Measurements from ENCODE around the gene TKFC. TPM values are rescaled to one million over a fixed set of nuclear protein-coding genes. Genes with fewer than 3 reads are reported as not detected.

Gene TKFC
- total and polyA plus RNA-seq, 9 of the 15 experiments (the other 6 are each of a cell fraction or from before 2014, with no cell fraction given): 2.0 to 61.7 (median 28.5) TPM

DNA sequence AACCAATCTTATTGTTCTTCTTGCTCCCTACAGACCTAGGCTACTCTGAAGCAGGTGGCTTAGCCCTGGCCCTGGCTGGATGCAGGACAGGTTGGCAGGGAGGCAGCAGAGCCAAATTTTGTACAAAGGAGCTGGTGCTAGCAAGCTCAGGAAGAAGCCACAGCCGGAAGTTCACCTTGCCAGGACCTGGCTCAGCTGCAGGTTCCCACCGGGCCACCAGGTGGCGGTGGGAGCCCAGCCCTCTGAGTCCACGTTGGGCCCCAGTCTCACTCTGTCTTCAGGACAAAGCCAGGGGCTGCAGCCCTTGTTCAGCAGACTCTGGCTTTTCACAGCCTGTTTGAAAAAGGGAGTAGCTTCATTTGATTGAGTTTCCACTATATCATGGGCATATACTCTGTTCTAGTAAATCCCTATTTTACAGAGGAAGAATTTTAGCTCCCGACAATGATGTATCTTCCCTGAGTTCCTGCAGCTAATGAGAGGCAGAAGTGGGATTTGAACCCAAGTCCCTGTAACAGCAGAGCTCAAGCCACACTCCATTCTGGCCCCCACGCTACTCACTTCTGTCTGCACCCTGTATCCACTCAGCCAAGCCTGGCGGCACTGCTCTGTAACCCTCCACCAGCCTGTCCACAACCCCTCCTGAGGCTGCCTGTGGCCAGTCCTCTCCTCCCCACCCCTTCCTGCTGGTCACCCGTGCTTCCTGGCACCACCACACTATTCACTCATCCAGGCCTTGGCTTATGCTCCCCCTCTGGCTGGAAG is 3.3 kb downstream of the TKFC start (continued):
- TF ChIP-seq, protein P1, sequence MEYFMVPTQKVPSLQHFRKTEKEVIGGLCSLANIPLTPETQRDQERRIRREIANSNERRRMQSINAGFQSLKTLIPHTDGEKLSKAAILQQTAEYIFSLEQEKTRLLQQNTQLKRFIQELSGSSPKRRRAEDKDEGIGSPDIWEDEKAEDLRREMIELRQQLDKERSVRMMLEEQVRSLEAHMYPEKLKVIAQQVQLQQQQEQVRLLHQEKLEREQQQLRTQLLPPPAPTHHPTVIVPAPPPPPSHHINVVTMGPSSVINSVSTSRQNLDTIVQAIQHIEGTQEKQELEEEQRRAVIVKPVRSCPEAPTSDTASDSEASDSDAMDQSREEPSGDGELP (CRISPR knock-in tag; IDR thresholded peaks at IDR 0.05; ENCODE audit: borderline replicate concordance): peak; percentile 89
- TF ChIP-seq POLR2G (IDR thresholded peaks at IDR 0.05; ENCODE audit: low read depth, low read length) (peak; percentile 38; the same call in 1 of the 2 replicates), RB1 (IDR thresholded peaks at IDR 0.05; ENCODE audit: low read depth) (peak; percentile 77; the same call in 1 of the 2 replicates), FOXP4 (CRISPR knock-in tag; IDR thresholded peaks at IDR 0.05; ENCODE audit: borderline replicate concordance) (no peak), MYNN (IDR thresholded peaks at IDR 0.05) (peak; percentile 51; the same call in 1 of the 2 replicates), MYNN (CRISPR knock-in tag; IDR thresholded peaks at IDR 0.05) (no peak), ETV5 (CRISPR knock-in tag; IDR thresholded peaks at IDR 0.05; ENCODE audit: low read depth) (peak; percentile 88), SIN3B (IDR thresholded peaks at IDR 0.05; ENCODE audit: low read depth) (0 out of 2 replicates have a peak, but pooled peaks have one; percentile 9), CREM (IDR thresholded peaks at IDR 0.05; ENCODE audit: low read depth) (peak; percentile 48; the same call in 1 of the 2 replicates), RCOR1 (IDR thresholded peaks at IDR 0.05; ENCODE audit: borderline replicate concordance in 1 of 2, low read depth in 2 of 2, low read length in 2 of 2) (peak in 1 of 2 experiments; percentile 67; a peak in 1 of 4 replicates), CREB1 (IDR thresholded peaks at IDR 0.05) (no peak), CREB1 (CRISPR knock-in tag; IDR thresholded peaks at IDR 0.05) (peak; percentile 35; the same call in 1 of the 2 replicates), MAX (CRISPR knock-in tag; IDR thresholded peaks at IDR 0.05) (peak; percentile 9; the same call in 1 of the 2 replicates), ELF1 (tag; IDR thresholded peaks at IDR 0.05) (peak; percentile 67; the same call in 1 of the 2 replicates), GABPA (tag; conservative IDR thresholded peaks at IDR 0.05; ENCODE audit: low read depth) (peak; percentile 77), JUND (IDR thresholded peaks at IDR 0.05; ENCODE audit: borderline replicate concordance, low read depth, low read length) (0 out of 2 replicates have a peak, but pooled peaks have one; percentile 18), JUND (tag; IDR thresholded peaks at IDR 0.05; ENCODE audit: borderline replicate concordance, low read depth, low read length) (peak; percentile 14; the same call in 1 of the 3 replicates)

Data from K562 (cell line).